ENCODE data around the gene DYNLT2B.

DYNLT2B gene

DNA sequence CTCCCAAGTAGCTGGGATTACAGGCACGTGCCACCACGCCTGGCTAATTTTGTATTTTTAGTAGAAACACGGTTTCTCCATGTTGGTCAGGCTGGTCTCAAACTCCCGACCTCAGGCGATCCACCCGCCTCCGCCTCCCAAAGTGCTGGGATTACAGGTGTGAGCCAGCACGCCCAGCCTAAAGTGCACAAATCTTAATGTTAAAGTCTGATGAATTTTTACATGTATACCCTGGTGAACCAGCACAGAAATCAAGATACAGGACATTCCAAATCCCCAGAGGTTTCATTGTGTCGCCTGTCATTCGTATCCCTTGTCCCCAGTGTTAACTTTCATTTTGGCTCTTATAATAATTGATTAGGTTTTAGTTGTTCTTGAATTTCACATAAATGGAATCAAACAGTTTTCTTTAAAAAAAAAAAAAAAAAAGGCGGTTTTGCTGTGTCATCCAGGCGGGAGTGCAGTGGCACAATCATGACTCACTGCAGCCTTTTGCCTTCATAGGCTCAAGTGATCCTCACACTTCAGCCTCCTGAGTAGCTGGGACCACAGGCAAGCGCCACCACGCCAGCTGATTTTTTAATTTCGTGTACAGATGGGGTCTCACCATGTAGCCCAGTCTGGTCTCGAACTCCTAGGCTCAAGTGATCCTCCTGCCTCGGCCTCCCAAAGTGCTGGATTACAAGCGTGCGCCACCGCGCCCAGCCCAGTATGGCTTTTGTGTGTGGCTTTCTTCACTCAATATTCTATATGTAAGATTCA, 21.6 kb upstream of the DYNLT2B start:
- TF ChIP-seq, protein P1, sequence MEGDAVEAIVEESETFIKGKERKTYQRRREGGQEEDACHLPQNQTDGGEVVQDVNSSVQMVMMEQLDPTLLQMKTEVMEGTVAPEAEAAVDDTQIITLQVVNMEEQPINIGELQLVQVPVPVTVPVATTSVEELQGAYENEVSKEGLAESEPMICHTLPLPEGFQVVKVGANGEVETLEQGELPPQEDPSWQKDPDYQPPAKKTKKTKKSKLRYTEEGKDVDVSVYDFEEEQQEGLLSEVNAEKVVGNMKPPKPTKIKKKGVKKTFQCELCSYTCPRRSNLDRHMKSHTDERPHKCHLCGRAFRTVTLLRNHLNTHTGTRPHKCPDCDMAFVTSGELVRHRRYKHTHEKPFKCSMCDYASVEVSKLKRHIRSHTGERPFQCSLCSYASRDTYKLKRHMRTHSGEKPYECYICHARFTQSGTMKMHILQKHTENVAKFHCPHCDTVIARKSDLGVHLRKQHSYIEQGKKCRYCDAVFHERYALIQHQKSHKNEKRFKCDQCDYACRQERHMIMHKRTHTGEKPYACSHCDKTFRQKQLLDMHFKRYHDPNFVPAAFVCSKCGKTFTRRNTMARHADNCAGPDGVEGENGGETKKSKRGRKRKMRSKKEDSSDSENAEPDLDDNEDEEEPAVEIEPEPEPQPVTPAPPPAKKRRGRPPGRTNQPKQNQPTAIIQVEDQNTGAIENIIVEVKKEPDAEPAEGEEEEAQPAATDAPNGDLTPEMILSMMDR (IDR thresholded peaks at IDR 0.05; ENCODE audit: insufficient read depth, low read length): no peak
- TF ChIP-seq, protein P2, sequence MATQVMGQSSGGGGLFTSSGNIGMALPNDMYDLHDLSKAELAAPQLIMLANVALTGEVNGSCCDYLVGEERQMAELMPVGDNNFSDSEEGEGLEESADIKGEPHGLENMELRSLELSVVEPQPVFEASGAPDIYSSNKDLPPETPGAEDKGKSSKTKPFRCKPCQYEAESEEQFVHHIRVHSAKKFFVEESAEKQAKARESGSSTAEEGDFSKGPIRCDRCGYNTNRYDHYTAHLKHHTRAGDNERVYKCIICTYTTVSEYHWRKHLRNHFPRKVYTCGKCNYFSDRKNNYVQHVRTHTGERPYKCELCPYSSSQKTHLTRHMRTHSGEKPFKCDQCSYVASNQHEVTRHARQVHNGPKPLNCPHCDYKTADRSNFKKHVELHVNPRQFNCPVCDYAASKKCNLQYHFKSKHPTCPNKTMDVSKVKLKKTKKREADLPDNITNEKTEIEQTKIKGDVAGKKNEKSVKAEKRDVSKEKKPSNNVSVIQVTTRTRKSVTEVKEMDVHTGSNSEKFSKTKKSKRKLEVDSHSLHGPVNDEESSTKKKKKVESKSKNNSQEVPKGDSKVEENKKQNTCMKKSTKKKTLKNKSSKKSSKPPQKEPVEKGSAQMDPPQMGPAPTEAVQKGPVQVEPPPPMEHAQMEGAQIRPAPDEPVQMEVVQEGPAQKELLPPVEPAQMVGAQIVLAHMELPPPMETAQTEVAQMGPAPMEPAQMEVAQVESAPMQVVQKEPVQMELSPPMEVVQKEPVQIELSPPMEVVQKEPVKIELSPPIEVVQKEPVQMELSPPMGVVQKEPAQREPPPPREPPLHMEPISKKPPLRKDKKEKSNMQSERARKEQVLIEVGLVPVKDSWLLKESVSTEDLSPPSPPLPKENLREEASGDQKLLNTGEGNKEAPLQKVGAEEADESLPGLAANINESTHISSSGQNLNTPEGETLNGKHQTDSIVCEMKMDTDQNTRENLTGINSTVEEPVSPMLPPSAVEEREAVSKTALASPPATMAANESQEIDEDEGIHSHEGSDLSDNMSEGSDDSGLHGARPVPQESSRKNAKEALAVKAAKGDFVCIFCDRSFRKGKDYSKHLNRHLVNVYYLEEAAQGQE (IDR thresholded peaks at IDR 0.05; ENCODE audit: insufficient replicate concordance, low read depth): no peak
- no peak for TF ChIP-seq POLR2AphosphoS5 (IDR thresholded peaks at IDR 0.05; ENCODE audit: low read depth)
- no peak for TF ChIP-seq SPI1 (IDR thresholded peaks at IDR 0.05; ENCODE audit: borderline replicate concordance, low read depth)
- no peak for TF ChIP-seq GABPA (IDR thresholded peaks at IDR 0.05; ENCODE audit: low read depth)
- H3K4me3 ChIP-seq (replicated peaks; ENCODE audit: insufficient read depth, low read length): no peak overlapping the region
- DNase-seq (ENCODE audit: low read depth in 1 of 2, low spot score in 1 of 2): peak; percentile 38 to 55
- H3K27ac ChIP-seq (replicated peaks): no peak overlapping the region; the same call in 1 of the 2 replicates
- no peaks in the 10 kb centered on the region for H3K27me3 ChIP-seq (ENCODE audit: insufficient read depth, poor library complexity, severe bottlenecking)

DNA sequence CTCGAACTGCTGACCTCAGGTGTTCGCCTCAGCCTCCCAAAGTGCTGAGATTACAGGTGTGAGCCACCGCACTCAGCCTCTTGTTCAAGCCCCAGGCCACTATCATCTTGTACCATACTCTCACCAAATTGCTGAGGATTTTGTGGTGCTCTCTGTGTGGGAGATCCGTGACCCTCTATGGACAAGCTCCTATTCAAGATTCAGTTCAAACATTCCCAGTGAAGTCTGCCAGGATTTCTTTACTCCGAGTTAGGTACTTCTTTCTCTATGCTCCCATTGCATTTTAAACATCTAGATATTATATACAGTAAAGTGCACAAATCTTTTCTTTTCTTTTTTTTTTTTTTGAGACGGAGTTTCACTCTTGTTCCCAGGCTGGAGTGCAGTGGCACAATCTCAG, 21.0 kb upstream of the DYNLT2B start:
- Histone ChIP-seq H3K4me3 (replicated peaks; ENCODE audit: insufficient read depth, low read length) (no peak overlapping the region), H3K27ac (replicated peaks) (no peak overlapping the region), H3K27me3 (ENCODE audit: insufficient read depth, poor library complexity, severe bottlenecking) (no peaks in the 10 kb centered on the region)
- TF ChIP-seq POLR2AphosphoS5 (IDR thresholded peaks at IDR 0.05; ENCODE audit: low read depth): no peak
- no peak for TF ChIP-seq GABPA (IDR thresholded peaks at IDR 0.05; ENCODE audit: low read depth)
- TF ChIP-seq, protein P1 (IDR thresholded peaks at IDR 0.05; ENCODE audit: insufficient read depth, low read length): no peak
- TF ChIP-seq, protein P2 (IDR thresholded peaks at IDR 0.05; ENCODE audit: insufficient replicate concordance, low read depth): no peak
- TF ChIP-seq SPI1 (IDR thresholded peaks at IDR 0.05; ENCODE audit: borderline replicate concordance, low read depth): no peak
- DNase-seq (ENCODE audit: low read depth in 1 of 2, low spot score in 1 of 2): no peak

DNA sequence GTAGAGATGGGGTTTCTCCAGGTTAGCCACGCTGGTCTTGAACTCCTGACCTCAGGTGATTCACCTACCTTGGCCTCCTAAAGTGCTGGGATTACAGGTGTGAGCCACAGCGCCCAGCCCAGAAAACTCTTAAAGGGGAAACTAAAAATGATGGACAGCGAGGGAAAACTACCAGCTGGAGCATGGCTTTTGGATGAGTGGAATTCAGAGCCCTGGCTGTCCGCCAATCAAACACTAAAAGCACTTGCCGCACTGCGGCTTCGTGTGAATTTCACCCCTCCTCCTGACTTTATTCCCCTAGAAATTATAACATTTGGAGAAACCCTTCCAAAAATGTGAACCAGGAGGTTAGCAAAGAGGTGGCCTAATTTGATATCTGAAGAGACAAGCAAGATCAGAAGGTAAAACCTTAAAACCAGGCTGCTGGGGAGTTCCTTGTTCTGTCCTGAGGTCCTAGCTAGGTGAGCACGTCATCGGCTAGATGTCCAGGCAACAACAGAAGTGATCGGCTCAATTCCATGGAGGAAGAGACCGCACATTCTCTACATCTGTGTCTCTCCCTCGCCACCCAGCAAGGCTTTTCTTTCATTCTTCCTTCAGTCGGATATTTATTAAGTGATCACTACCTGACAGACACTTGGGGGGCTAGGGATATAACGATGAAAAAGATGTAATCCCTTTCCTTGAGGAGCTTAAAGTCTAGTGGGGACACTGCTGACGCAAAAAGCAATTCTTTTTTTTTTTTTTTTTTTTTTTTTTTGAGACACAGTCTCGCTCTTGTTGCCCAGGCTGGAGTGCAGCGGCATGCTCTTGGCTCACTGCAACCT, 18.5 kb upstream of the DYNLT2B start:
- H3K27me3 ChIP-seq (ENCODE audit: insufficient read depth, poor library complexity, severe bottlenecking): no peaks in the 10 kb centered on the region
- no peak overlapping the region for H3K27ac ChIP-seq (replicated peaks)
- no peak overlapping the region for H3K4me3 ChIP-seq (replicated peaks; ENCODE audit: insufficient read depth, low read length)
- no peak for DNase-seq (ENCODE audit: low read depth in 1 of 2, low spot score in 1 of 2)
- TF ChIP-seq, protein P1 (IDR thresholded peaks at IDR 0.05; ENCODE audit: insufficient read depth, low read length): no peak
- TF ChIP-seq POLR2AphosphoS5 (IDR thresholded peaks at IDR 0.05; ENCODE audit: low read depth): no peak
- no peak for TF ChIP-seq GABPA (IDR thresholded peaks at IDR 0.05; ENCODE audit: low read depth)
- TF ChIP-seq, protein P2 (IDR thresholded peaks at IDR 0.05; ENCODE audit: insufficient replicate concordance, low read depth): no peak
- TF ChIP-seq SPI1 (IDR thresholded peaks at IDR 0.05; ENCODE audit: borderline replicate concordance, low read depth): no peak
